Mesendoderm (in vitro differentiated cells): ENCODE results near the gene PSMD4. TPM values are rescaled to one million over a fixed set of nuclear protein-coding genes. Genes with fewer than 3 reads are reported as not detected.
"Not testable (repeated sequence)": the region's sequence is repeated elsewhere in the genome, so short reads cannot be mapped to it uniquely, and the experiment has no call there.

ENCODE experiments used
- DNase-seq: peaks from one replicate; pipeline ENCODE4 v3.0.0; 2013
- H2AK5ac ChIP-seq: 2 replicates; pipeline ENCODE4 v1.6.1; 2013; ENCODE audit warnings: low read length, inconsistent platforms
- H2BK120ac ChIP-seq: 2 replicates; pipeline ENCODE4 v1.6.1; 2013; ENCODE audit warnings: low read depth, mild to moderate bottlenecking, low read length, moderate library complexity, mixed read lengths
- H2BK15ac ChIP-seq: replicated peaks from 2 replicates; pipeline ENCODE4 v1.6.1; 2013; ENCODE audit warnings: low read depth, mild to moderate bottlenecking, moderate library complexity
- H2BK5ac ChIP-seq: 2 replicates; pipeline ENCODE4 v1.6.1; 2013; ENCODE audit warnings: low read length, inconsistent platforms
- H3K18ac ChIP-seq: 2 replicates; pipeline ENCODE4 v1.6.1; 2013; ENCODE audit warnings: mild to moderate bottlenecking, low read length, mixed read lengths
- H3K23ac ChIP-seq: one replicate; pipeline ENCODE4 v1.6.1; 2013; ENCODE audit warnings: low read length
- H3K27ac ChIP-seq: 2 replicates; pipeline ENCODE4 v1.5.1; 2013; ENCODE audit warnings: low read depth, mild to moderate bottlenecking, inconsistent platforms, low read length, moderate library complexity
- H3K27me3 ChIP-seq: 2 replicates; pipeline ENCODE4 v1.6.1; 2013; ENCODE audit warnings: low read length, control low read depth, mild to moderate bottlenecking, inconsistent platforms; ENCODE audit not compliant: insufficient read depth, poor library complexity
- H3K36me3 ChIP-seq: 2 replicates; pipeline ENCODE4 v1.6.1; 2013; ENCODE audit warnings: low read length, inconsistent platforms; ENCODE audit not compliant: control insufficient read depth, insufficient read depth
- H3K4ac ChIP-seq: one replicate; pipeline ENCODE4 v1.6.1; 2013; ENCODE audit warnings: low read depth, mild to moderate bottlenecking, low read length, moderate library complexity
- H3K4me1 ChIP-seq: 2 replicates; pipeline ENCODE4 v1.6.1; 2013; ENCODE audit warnings: low read depth, low read length, inconsistent platforms; ENCODE audit not compliant: control insufficient read depth
- H3K4me2 ChIP-seq: 2 replicates; pipeline ENCODE4 v1.6.1; 2013; ENCODE audit warnings: low read length
- H3K4me3 ChIP-seq: 2 replicates; pipeline ENCODE4 v1.5.1; 2013; ENCODE audit warnings: mild to moderate bottlenecking, low read length
- H3K56ac ChIP-seq: one replicate; pipeline ENCODE4 v1.6.1; 2013; ENCODE audit warnings: low read length
- H3K79me1 ChIP-seq: 2 replicates; pipeline ENCODE4 v1.6.1; 2013; ENCODE audit warnings: low read length, inconsistent platforms
- H3K79me2 ChIP-seq: 2 replicates; pipeline ENCODE4 v1.6.1; 2013; ENCODE audit warnings: mild to moderate bottlenecking, low read length; ENCODE audit not compliant: control insufficient read depth, insufficient read depth
- H3K9ac ChIP-seq: 2 replicates; pipeline ENCODE4 v1.6.1; 2013; ENCODE audit warnings: low read length, inconsistent platforms
- H4K5ac ChIP-seq: one replicate; pipeline ENCODE4 v1.6.1; 2013; ENCODE audit warnings: low read length
- H4K8ac ChIP-seq: one replicate; pipeline ENCODE4 v1.6.1; 2013; ENCODE audit warnings: low read depth, mild to moderate bottlenecking, control low read depth, low read length, moderate library complexity
- WGBS: extraction: QIAGEN DNeasy Blood & Tissue Kit; methylation state at CpG from one replicate; pipeline ENCODE4 v1.1.7; 2013; ENCODE audit warnings: low lambda C conversion rate, missing lambda C conversion rate; ENCODE audit not compliant: insufficient coverage; ENCODE audit errors: extremely low coverage; 5-methylcytosine and 5-hydroxymethylcytosine counted together
- polyA plus RNA-seq, 2 experiments: library from polyadenylated mRNA; stranded (reverse); fragments of 200-250 nt; gene quantifications; one replicate each; pipeline ENCODE4 v1.2.3, GENCODE V29; 2013

Gene PSMD4
- polyA plus RNA-seq (2013, experiment 1 of 2) = 172 TPM
- 171 TPM for polyA plus RNA-seq (2013, experiment 2 of 2)

GRCh38 chr1:151254217-151255213 is at the start of gene PSMD4:
Gene PSMD4 (plus strand): TSS chr1:151254734. CDS start chr1:151254783, 49 bp downstream.
- Histone ChIP-seq H2AK5ac (no peak within 1 kb of the TSS), H3K56ac (peak within 1 kb of the TSS; percentile 94), H2BK15ac (no peak within 1 kb of the TSS), H3K4me2 (peak within 1 kb of the TSS; percentile 54), H3K27ac (peak within 1 kb of the TSS; percentile 83), H3K23ac (no peak within 1 kb of the TSS), H2BK5ac (no peak within 1 kb of the TSS), H3K9ac (peak within 1 kb of the TSS; percentile 90), H4K8ac (peak within 1 kb of the TSS; percentile 100), H3K4me3 (peak within 1 kb of the TSS; percentile 89), H4K5ac (no peak within 1 kb of the TSS), H3K18ac (peak within 1 kb of the TSS; percentile 86), H3K36me3 (peaks cover 2% of the 10 kb centered on the region), H2BK120ac (no peak within 1 kb of the TSS), H3K4me1 (no peaks in the 10 kb centered on the region), H3K27me3 (no peaks in the 10 kb centered on the region), H3K4ac (peak within 1 kb of the TSS; percentile 92), H3K79me1 (peaks cover 4% of the 10 kb centered on the region), H3K79me2 (peaks cover 30% of the 10 kb centered on the region)
- DNase-seq = peak; percentile 99
- WGBS = no CpG with 5 or more reads among the region's 56 CpGs

- H4K8ac ChIP-seq, H3K4ac ChIP-seq, H3K27ac ChIP-seq, H2BK15ac ChIP-seq, H4K5ac ChIP-seq, H3K27me3 ChIP-seq, H2BK120ac ChIP-seq, H3K18ac ChIP-seq, DNase-seq, H3K23ac ChIP-seq, H3K4me3 ChIP-seq, H3K9ac ChIP-seq, H3K79me1 ChIP-seq, H2AK5ac ChIP-seq, H2BK5ac ChIP-seq, H3K36me3 ChIP-seq, H3K4me1 ChIP-seq, H3K56ac ChIP-seq, H3K4me2 ChIP-seq: not testable (repeated sequence)
- H3K79me2 ChIP-seq = peaks cover 57% of the 10 kb centered on the region
- no CpG with 5 or more reads among the region's 12 CpGs for WGBS
These were observed 49.1 kb upstream of the PSMD4 start for GRCh38 chr1:151205381-151205965.

- H3K27me3 ChIP-seq = no peaks in the 10 kb centered on the region
- no peak overlapping the region for H3K27ac ChIP-seq
- H2BK120ac ChIP-seq = no peak overlapping the region
- no peak overlapping the region for H3K23ac ChIP-seq
- no peak overlapping the region for H2BK5ac ChIP-seq
- no peak overlapping the region for H3K4ac ChIP-seq
- H3K4me2 ChIP-seq = no peak overlapping the region
- H3K4me1 ChIP-seq = no peaks in the 10 kb centered on the region
- no peak overlapping the region for H3K4me3 ChIP-seq
- H4K8ac ChIP-seq = no peak overlapping the region
- peaks cover 1% of the 10 kb centered on the region for H3K79me1 ChIP-seq
- no peak overlapping the region for H2BK15ac ChIP-seq
- H3K56ac ChIP-seq = no peak overlapping the region
- H3K36me3 ChIP-seq = no peaks in the 10 kb centered on the region
- H4K5ac ChIP-seq = no peak overlapping the region
- no CpG with 5 or more reads among the region's 1 CpG for WGBS
- H3K18ac ChIP-seq = no peak overlapping the region
- no peak overlapping the region for H3K9ac ChIP-seq
- no peak overlapping the region for H2AK5ac ChIP-seq
- H3K79me2 ChIP-seq = peaks cover 39% of the 10 kb centered on the region
- no peak for DNase-seq
These were observed 43.7 kb upstream of the PSMD4 start for GRCh38 chr1:151210830-151211229.

- Histone ChIP-seq H3K4me2 (no peak overlapping the region), H4K5ac (no peak overlapping the region), H2BK5ac (no peak overlapping the region), H3K4me1 (no peaks in the 10 kb centered on the region), H3K36me3 (no peaks in the 10 kb centered on the region), H3K18ac (no peak overlapping the region), H4K8ac (no peak overlapping the region), H2AK5ac (no peak overlapping the region), H2BK120ac (no peak overlapping the region), H3K79me1 (peaks cover 1% of the 10 kb centered on the region), H3K79me2 (peaks cover 42% of the 10 kb centered on the region), H3K56ac (no peak overlapping the region), H3K4ac (no peak overlapping the region), H3K23ac (no peak overlapping the region), H3K9ac (no peak overlapping the region), H2BK15ac (no peak overlapping the region), H3K4me3 (no peak overlapping the region), H3K27me3 (no peaks in the 10 kb centered on the region), H3K27ac (no peak overlapping the region)
- WGBS = no CpG with 5 or more reads among the region's 15 CpGs
- DNase-seq = no peak
These were observed 42.4 kb upstream of the PSMD4 start for GRCh38 chr1:151211972-151212705.

- Histone ChIP-seq H3K4me1 (no peaks in the 10 kb centered on the region), H2BK5ac (no peak overlapping the region), H3K56ac (no peak overlapping the region), H4K8ac (no peak overlapping the region), H3K79me1 (peaks cover 5% of the 10 kb centered on the region), H3K18ac (no peak overlapping the region), H3K4ac (no peak overlapping the region), H3K36me3 (no peaks in the 10 kb centered on the region), H3K27me3 (no peaks in the 10 kb centered on the region), H3K27ac (no peak overlapping the region), H2BK15ac (no peak overlapping the region), H3K23ac (no peak overlapping the region), H2AK5ac (no peak overlapping the region), H3K79me2 (peaks cover 50% of the 10 kb centered on the region), H3K9ac (no peak overlapping the region), H2BK120ac (no peak overlapping the region), H3K4me3 (no peak overlapping the region), H3K4me2 (no peak overlapping the region), H4K5ac (no peak overlapping the region)
- no peak for DNase-seq
- WGBS = 100% methylated on average over 1 of the region's 2 CpGs
These were observed 41.0 kb upstream of the PSMD4 start for GRCh38 chr1:151213560-151213959.
